Measurements from ENCODE around the gene UVRAG.

GRCh38 chr11:76071090-76071489 is 256.1 kb downstream of the UVRAG start:
- no peak for TF ChIP-seq POLR2A (IDR thresholded peaks at IDR 0.05; ENCODE audit: low read depth, low read length)
- no peak for TF ChIP-seq SPI1 (IDR thresholded peaks at IDR 0.05; ENCODE audit: low read depth, low read length)

All from GM12891 (cell line).